ENCODE measurements around the gene SPDYC. TPM values are rescaled to one million over a fixed set of nuclear protein-coding genes. Genes with fewer than 3 reads are reported as not detected.

Gene SPDYC
- total RNA-seq, 1 donor from 2014 or later: not detected

DNA sequence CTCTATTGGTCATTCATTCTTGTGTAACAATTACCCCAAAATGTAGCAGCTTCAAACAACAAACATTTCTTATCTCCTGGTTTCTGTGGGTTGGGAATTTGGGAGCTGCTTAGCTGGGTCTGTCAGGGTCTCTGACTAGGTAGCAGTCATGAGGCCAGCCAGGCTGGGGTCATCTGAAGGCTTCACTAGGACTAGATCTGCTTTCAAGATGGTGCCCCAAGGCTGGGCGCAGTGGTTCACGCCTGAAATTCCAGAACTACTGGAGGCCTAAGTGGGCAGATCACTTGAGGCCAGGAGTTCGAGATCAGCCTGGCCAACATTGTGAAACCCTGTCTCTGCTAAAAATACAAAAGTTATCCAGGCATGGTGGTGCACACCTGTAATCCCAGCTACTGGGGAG is 13.1 kb upstream of the SPDYC start:
- H3K9me3 Mint-ChIP-seq (ENCODE audit: low read depth): no peaks in the 10 kb centered on the region
- peaks cover 3% of the 10 kb centered on the region for H3K4me1 Mint-ChIP-seq (ENCODE audit: low read depth)
- H3K27ac Mint-ChIP-seq: no peak overlapping the region
- H3K27me3 Mint-ChIP-seq: peaks cover 10% of the 10 kb centered on the region
- H3K36me3 Mint-ChIP-seq (ENCODE audit: insufficient read depth): no peaks in the 10 kb centered on the region
- no peak for DNase-seq (ENCODE audit: low spot score, unreplicated experiment)
- TF ChIP-seq, protein P1, sequence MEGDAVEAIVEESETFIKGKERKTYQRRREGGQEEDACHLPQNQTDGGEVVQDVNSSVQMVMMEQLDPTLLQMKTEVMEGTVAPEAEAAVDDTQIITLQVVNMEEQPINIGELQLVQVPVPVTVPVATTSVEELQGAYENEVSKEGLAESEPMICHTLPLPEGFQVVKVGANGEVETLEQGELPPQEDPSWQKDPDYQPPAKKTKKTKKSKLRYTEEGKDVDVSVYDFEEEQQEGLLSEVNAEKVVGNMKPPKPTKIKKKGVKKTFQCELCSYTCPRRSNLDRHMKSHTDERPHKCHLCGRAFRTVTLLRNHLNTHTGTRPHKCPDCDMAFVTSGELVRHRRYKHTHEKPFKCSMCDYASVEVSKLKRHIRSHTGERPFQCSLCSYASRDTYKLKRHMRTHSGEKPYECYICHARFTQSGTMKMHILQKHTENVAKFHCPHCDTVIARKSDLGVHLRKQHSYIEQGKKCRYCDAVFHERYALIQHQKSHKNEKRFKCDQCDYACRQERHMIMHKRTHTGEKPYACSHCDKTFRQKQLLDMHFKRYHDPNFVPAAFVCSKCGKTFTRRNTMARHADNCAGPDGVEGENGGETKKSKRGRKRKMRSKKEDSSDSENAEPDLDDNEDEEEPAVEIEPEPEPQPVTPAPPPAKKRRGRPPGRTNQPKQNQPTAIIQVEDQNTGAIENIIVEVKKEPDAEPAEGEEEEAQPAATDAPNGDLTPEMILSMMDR (IDR thresholded peaks at IDR 0.05; ENCODE audit: unreplicated experiment): no peak
- H3K4me3 Mint-ChIP-seq (ENCODE audit: low read depth): no peak overlapping the region

DNA sequence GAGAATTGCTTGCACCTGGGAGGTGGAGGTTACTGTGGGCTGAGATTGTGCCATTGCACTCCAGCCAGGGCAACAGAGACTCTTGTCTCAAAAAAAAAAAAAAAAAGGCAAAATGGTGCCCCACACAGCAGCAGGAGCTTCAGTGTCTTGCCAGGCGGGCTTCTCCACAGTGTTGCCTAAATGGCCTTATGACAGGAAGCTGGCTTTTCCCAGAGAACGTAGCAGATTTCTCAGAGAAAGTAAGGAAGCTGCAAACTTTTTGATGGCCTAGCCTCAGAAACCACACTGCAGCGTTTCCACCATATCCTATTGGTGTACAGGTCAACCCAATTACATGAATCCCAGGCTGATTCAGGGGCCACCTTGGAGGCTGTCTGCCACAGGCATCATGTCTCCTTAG is 12.7 kb upstream of the SPDYC start:
- TF ChIP-seq, protein P1 (IDR thresholded peaks at IDR 0.05; ENCODE audit: unreplicated experiment): no peak
- Mint-ChIP-seq H3K36me3 (ENCODE audit: insufficient read depth) (no peaks in the 10 kb centered on the region), H3K4me3 (ENCODE audit: low read depth) (no peak overlapping the region), H3K27me3 (peaks cover 7% of the 10 kb centered on the region), H3K9me3 (ENCODE audit: low read depth) (no peaks in the 10 kb centered on the region), H3K27ac (no peak overlapping the region), H3K4me1 (ENCODE audit: low read depth) (peaks cover 3% of the 10 kb centered on the region)
- no peak for DNase-seq (ENCODE audit: low spot score, unreplicated experiment)

DNA sequence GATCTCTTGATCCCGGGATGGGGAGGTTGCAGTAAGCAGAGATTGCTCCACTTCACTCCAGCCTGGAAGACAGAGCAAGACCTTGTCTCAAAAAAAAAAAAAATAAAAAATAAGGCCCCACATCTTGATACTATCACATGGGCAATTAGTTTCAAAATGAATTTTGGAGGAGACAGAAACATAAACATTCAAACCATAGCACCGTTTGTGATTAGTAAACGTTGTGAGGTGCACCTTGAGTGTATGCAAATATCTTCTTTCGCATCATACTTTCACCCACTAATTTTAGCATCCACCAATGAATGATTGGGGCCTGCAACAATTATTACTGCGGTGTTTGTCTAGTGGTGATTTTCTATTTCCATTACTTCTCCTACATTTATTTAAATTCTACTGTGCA is 11.0 kb upstream of the SPDYC start:
- Mint-ChIP-seq H3K4me3 (ENCODE audit: low read depth) (no peak overlapping the region), H3K36me3 (ENCODE audit: insufficient read depth) (no peaks in the 10 kb centered on the region), H3K27me3 (no peaks in the 10 kb centered on the region), H3K4me1 (ENCODE audit: low read depth) (peaks cover 3% of the 10 kb centered on the region), H3K9me3 (ENCODE audit: low read depth) (no peaks in the 10 kb centered on the region), H3K27ac (no peak overlapping the region)
- DNase-seq (ENCODE audit: low spot score, unreplicated experiment): no peak
- TF ChIP-seq, protein P1 (IDR thresholded peaks at IDR 0.05; ENCODE audit: unreplicated experiment): no peak

DNA sequence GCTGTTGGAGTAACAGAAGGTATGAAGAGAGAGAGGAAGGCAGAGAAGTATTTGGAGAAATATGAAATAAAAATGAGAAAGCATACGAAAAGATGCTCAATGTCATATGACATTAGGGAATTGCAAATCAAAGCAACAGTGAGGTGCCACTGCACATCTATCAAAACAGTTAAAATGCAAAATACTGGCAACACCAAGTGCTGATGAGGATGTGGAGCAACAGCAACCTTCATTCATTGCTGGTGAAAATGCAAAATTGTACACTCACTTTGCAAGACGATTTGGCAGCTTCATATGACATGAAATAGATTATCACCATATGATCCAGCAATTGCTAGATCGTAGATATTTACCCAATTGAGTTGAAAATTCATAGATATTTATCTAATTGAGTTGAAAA is 9.4 kb upstream of the SPDYC start:
- TF ChIP-seq, protein P1 (IDR thresholded peaks at IDR 0.05; ENCODE audit: unreplicated experiment): no peak
- Mint-ChIP-seq H3K9me3 (ENCODE audit: low read depth) (no peaks in the 10 kb centered on the region), H3K4me1 (ENCODE audit: low read depth) (peaks cover 3% of the 10 kb centered on the region), H3K36me3 (ENCODE audit: insufficient read depth) (no peaks in the 10 kb centered on the region), H3K4me3 (ENCODE audit: low read depth) (no peak overlapping the region), H3K27ac (no peak overlapping the region), H3K27me3 (no peaks in the 10 kb centered on the region)
- no peak for DNase-seq (ENCODE audit: low spot score, unreplicated experiment)

DNA sequence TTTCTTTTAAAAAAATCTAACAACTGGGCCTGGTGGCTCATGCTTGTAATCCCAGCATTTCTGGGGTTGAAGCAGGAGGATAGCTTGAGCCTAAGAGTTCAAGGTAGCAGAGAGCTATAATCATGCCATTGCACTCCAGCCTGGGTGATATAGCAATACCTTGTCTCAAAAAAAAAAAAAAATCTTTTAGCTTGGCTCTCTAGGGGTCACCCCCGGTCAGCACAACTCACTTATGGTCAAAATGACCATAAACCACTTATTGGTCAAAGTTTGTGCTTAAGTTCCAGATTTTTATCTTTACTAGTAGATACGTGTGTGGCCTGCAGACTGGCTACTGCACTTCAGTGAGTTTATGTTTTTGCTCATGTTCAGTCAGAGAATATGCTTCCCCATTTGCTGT is 6.3 kb upstream of the SPDYC start:
- H3K27ac Mint-ChIP-seq: no peak overlapping the region

More for the DNA sequence above, 6.3 kb upstream of the SPDYC start:
- no peaks in the 10 kb centered on the region for H3K27me3 Mint-ChIP-seq
- no peak for DNase-seq (ENCODE audit: low spot score, unreplicated experiment)
- TF ChIP-seq, protein P1 (IDR thresholded peaks at IDR 0.05; ENCODE audit: unreplicated experiment): no peak
- H3K9me3 Mint-ChIP-seq (ENCODE audit: low read depth): no peaks in the 10 kb centered on the region
- no peak overlapping the region for H3K4me3 Mint-ChIP-seq (ENCODE audit: low read depth)
- peaks cover 3% of the 10 kb centered on the region for H3K4me1 Mint-ChIP-seq (ENCODE audit: low read depth)
- H3K36me3 Mint-ChIP-seq (ENCODE audit: insufficient read depth): no peaks in the 10 kb centered on the region

Data from progenitor cell of endocrine pancreas (in vitro differentiated cells).